ENCODE data around the gene RABAC1. TPM values are rescaled to one million over a fixed set of nuclear protein-coding genes. Genes with fewer than 3 reads are reported as not detected.

The RABAC1 gene
- total RNA-seq, 1 donor from 2014 or later, result 282 TPM

- Mint-ChIP-seq H3K27me3 (ENCODE audit: low read depth) (peaks cover 13% of the 10 kb centered on the region), H3K27ac (ENCODE audit: unreplicated experiment) (no peak overlapping the region), H3K4me3 (ENCODE audit: unreplicated experiment) (no peak overlapping the region), H3K4me1 (ENCODE audit: low read depth) (peaks cover 4% of the 10 kb centered on the region), H3K36me3 (ENCODE audit: low read depth) (no peaks in the 10 kb centered on the region), H3K9me3 (ENCODE audit: low read depth) (no peaks in the 10 kb centered on the region)
- DNase-seq (ENCODE audit: low spot score), result no peak
- no peak for TF ChIP-seq CTCF (IDR thresholded peaks at IDR 0.05)
Observed at GRCh38 chr19:41988947-41989346, 29.8 kb upstream of the RABAC1 start.

- Mint-ChIP-seq H3K4me3 (ENCODE audit: unreplicated experiment) (no peak overlapping the region), H3K9me3 (ENCODE audit: low read depth) (no peaks in the 10 kb centered on the region), H3K27ac (ENCODE audit: unreplicated experiment) (no peak overlapping the region), H3K27me3 (ENCODE audit: low read depth) (peaks cover 4% of the 10 kb centered on the region), H3K36me3 (ENCODE audit: low read depth) (no peaks in the 10 kb centered on the region), H3K4me1 (ENCODE audit: low read depth) (no peaks in the 10 kb centered on the region)
- TF ChIP-seq CTCF (IDR thresholded peaks at IDR 0.05), result no peak
- no peak for DNase-seq (ENCODE audit: low spot score)
Observed at GRCh38 chr19:41987141-41987860, 28.2 kb upstream of the RABAC1 start.

GRCh38 chr19:41984961-41985360 lies 25.8 kb upstream of the RABAC1 start:
- Mint-ChIP-seq H3K27ac (ENCODE audit: unreplicated experiment) (no peak overlapping the region), H3K27me3 (ENCODE audit: low read depth) (peaks cover 6% of the 10 kb centered on the region), H3K9me3 (ENCODE audit: low read depth) (no peaks in the 10 kb centered on the region), H3K4me3 (ENCODE audit: unreplicated experiment) (no peak overlapping the region), H3K4me1 (ENCODE audit: low read depth) (no peaks in the 10 kb centered on the region), H3K36me3 (ENCODE audit: low read depth) (no peaks in the 10 kb centered on the region)
- no peak for TF ChIP-seq CTCF (IDR thresholded peaks at IDR 0.05)
- no peak for DNase-seq (ENCODE audit: low spot score)

- Mint-ChIP-seq H3K27ac (ENCODE audit: unreplicated experiment) (no peak overlapping the region), H3K27me3 (ENCODE audit: low read depth) (peaks cover 6% of the 10 kb centered on the region), H3K4me1 (ENCODE audit: low read depth) (no peaks in the 10 kb centered on the region), H3K4me3 (ENCODE audit: unreplicated experiment) (no peak overlapping the region), H3K9me3 (ENCODE audit: low read depth) (no peaks in the 10 kb centered on the region), H3K36me3 (ENCODE audit: low read depth) (no peaks in the 10 kb centered on the region)
- no peak for DNase-seq (ENCODE audit: low spot score)
- TF ChIP-seq CTCF (IDR thresholded peaks at IDR 0.05), result no peak
Observed at GRCh38 chr19:41981724-41982123, 22.6 kb upstream of the RABAC1 start.

- no peaks in the 10 kb centered on the region for H3K36me3 Mint-ChIP-seq (ENCODE audit: low read depth)
- no peak for TF ChIP-seq CTCF (IDR thresholded peaks at IDR 0.05)
- no peaks in the 10 kb centered on the region for H3K4me1 Mint-ChIP-seq (ENCODE audit: low read depth)
- no peak overlapping the region for H3K27ac Mint-ChIP-seq (ENCODE audit: unreplicated experiment)
- H3K27me3 Mint-ChIP-seq (ENCODE audit: low read depth), result peaks cover 13% of the 10 kb centered on the region
- H3K4me3 Mint-ChIP-seq (ENCODE audit: unreplicated experiment), result no peak overlapping the region
- no peaks in the 10 kb centered on the region for H3K9me3 Mint-ChIP-seq (ENCODE audit: low read depth)
- DNase-seq (ENCODE audit: low spot score), result no peak
Observed at GRCh38 chr19:41978470-41978869, 19.3 kb upstream of the RABAC1 start.
